Measurements from ENCODE around the gene TIMM10B.
A peak's percentile ranks its signal among the peaks of the same experiment; 100 is the strongest.
"Not testable (repeated sequence)": the region's sequence is repeated elsewhere in the genome, so short reads cannot be mapped to it uniquely, and the experiment has no call there.

The TIMM10B gene

DNA sequence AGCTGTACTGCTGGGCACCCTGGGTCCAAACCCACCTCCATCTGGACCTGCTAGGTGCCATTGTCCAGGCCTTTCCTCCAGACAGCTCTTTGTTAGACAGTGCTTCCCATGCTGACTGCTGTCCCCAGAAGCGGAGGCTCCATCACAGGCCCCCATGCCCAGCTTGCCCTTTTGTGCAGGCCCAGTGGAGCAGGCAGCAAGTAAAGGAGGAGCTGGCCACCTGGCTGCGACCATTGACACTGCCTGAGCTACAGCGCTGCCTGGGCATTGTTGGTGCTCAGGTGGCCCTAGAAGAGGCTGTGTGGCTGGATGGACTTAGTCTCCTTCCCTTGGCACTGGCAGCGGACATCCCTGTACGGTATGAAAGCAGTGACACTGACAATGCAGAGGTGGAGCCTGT, 17.2 kb downstream of the TIMM10B start:
- no peak for DNase-seq (ENCODE audit: low read depth)
- TF ChIP-seq, protein P1, sequence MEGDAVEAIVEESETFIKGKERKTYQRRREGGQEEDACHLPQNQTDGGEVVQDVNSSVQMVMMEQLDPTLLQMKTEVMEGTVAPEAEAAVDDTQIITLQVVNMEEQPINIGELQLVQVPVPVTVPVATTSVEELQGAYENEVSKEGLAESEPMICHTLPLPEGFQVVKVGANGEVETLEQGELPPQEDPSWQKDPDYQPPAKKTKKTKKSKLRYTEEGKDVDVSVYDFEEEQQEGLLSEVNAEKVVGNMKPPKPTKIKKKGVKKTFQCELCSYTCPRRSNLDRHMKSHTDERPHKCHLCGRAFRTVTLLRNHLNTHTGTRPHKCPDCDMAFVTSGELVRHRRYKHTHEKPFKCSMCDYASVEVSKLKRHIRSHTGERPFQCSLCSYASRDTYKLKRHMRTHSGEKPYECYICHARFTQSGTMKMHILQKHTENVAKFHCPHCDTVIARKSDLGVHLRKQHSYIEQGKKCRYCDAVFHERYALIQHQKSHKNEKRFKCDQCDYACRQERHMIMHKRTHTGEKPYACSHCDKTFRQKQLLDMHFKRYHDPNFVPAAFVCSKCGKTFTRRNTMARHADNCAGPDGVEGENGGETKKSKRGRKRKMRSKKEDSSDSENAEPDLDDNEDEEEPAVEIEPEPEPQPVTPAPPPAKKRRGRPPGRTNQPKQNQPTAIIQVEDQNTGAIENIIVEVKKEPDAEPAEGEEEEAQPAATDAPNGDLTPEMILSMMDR (conservative IDR thresholded peaks at IDR 0.05; ENCODE audit: control insufficient read depth, insufficient read depth, low read depth, low read length) = no peak
- H3K4me3 ChIP-seq (ENCODE audit: control insufficient read depth, low read depth, low read length) = no peak overlapping the region

DNA sequence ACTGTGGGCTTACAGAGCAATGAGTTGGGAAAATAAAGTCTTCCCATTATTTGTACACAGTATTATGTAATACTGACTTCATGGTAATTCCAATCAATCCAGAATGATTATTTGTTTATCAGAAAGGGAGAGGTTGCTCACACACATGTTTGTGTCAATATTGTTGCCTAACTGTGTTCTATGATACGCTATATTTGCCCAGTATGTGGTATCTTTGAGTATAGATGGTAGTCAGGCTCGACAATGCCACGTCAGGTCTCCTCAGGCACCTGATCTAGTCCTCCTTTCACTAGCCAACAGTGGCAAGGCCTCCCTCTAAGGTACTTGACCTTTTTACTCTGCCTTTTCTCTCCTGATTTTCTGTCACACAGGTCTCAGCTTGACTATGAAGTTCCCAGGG, 21.1 kb downstream of the TIMM10B start:
- TF ChIP-seq, protein P1 (conservative IDR thresholded peaks at IDR 0.05; ENCODE audit: control insufficient read depth, insufficient read depth, low read depth, low read length) = no peak
- DNase-seq (ENCODE audit: low read depth) = no peak

DNA sequence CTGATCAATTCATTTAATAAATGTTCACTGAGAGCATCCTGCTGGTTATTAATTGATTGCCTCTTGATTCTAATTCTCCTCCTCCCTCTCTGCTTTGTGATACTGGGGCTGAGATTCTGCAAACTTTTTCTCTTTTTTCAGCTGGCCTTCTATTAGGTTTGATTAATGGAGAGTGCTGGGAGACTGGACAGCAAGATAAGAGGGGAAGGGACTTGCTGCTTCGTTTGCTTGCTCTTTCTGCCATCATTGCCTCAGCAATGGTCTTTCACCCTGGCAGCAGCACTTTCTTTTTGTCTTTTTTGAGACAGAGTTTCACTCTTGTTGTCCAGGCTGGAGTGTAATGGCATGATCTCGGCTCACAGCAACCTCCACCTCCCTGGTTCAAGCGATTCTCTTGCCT, 22.9 kb downstream of the TIMM10B start:
- DNase-seq (ENCODE audit: low read depth) = no peak
- H3K4me3 ChIP-seq (ENCODE audit: control insufficient read depth, low read depth, low read length) = no peak overlapping the region
- TF ChIP-seq, protein P1 (conservative IDR thresholded peaks at IDR 0.05; ENCODE audit: control insufficient read depth, insufficient read depth, low read depth, low read length) = no peak

More for the DNA sequence above, 21.1 kb downstream of the TIMM10B start:
- no peak overlapping the region for H3K4me3 ChIP-seq (ENCODE audit: control insufficient read depth, low read depth, low read length)

DNA sequence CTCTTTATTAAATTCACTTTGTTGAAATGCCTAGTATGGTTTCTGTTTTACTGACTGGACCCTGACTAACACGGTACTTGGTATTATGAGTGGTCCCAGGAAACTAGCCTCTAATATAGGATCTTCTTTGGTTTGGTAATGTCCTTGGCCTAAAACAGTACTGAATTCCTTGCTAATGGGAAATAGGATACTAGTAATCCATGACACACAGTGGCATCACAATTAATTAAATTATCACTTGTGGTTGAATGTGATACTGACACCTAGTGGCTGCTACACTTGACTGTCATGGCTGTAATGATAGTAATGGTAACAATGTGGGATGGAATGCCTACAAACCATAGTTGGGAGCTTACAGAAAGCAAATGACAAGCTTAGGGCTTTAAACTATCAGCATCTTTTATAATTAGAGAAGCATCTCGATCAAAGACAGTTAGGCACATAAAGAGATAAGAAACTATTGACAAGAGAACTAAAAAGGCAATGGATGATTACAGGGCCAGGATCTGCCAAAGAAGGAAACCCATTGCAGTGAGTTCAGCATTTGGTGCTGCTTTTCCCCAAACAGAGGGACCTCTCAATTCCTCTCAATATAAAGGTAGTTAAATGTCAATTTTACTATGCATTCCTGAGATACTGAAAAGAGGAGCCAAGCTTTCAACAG, 24.4 kb downstream of the TIMM10B start:
- H3K4me3 ChIP-seq (ENCODE audit: control insufficient read depth, low read depth, low read length) = no peak overlapping the region
- TF ChIP-seq, protein P1 (conservative IDR thresholded peaks at IDR 0.05; ENCODE audit: control insufficient read depth, insufficient read depth, low read depth, low read length) = peak; percentile 60
- peak; percentile 92 for DNase-seq (ENCODE audit: low read depth)

DNA sequence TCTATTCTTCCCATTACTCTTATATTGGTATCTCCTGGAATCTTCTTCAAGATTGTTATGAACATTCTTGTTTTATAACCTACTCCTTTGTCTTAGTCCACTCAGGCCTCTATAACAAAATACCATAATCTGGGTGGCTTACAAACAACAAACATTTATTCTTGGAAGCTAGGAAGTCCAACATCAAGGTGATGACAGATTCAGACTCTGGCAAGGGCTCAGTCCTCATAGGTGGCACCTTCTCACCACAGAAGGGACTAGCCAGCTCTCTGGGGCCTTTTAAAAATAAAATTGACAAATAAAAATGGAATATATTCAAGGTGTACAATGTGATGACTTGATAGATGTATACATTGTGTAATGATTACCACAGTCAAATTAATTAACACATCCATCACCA, 35.6 kb downstream of the TIMM10B start:
- H3K4me3 ChIP-seq (ENCODE audit: control insufficient read depth, low read depth, low read length) = no peak overlapping the region
- TF ChIP-seq, protein P1 (conservative IDR thresholded peaks at IDR 0.05; ENCODE audit: control insufficient read depth, insufficient read depth, low read depth, low read length) = no peak
- DNase-seq (ENCODE audit: low read depth) = no peak

DNA sequence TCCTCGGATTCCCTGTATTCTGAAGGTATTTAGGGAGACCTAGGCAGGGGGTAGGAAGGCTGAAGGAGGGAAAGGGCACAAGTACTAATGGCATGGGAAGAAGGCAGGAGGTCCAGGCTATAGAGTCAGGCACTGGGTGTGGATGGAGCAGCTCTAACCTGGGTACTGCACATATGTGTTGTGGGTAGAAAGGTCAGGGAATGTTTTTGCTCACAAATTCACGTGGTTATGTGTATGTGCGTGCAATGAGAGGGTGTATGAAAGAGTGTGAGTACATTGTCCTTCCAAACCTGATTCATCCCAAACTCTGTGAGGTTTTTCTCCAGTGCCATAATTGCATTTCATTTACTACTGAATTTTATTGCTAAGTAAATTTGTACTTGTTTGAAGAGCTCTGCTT, 39.0 kb downstream of the TIMM10B start:
- no peak overlapping the region for H3K4me3 ChIP-seq (ENCODE audit: control insufficient read depth, low read depth, low read length)
- TF ChIP-seq, protein P1 (conservative IDR thresholded peaks at IDR 0.05; ENCODE audit: control insufficient read depth, insufficient read depth, low read depth, low read length) = no peak
- DNase-seq (ENCODE audit: low read depth) = no peak

DNA sequence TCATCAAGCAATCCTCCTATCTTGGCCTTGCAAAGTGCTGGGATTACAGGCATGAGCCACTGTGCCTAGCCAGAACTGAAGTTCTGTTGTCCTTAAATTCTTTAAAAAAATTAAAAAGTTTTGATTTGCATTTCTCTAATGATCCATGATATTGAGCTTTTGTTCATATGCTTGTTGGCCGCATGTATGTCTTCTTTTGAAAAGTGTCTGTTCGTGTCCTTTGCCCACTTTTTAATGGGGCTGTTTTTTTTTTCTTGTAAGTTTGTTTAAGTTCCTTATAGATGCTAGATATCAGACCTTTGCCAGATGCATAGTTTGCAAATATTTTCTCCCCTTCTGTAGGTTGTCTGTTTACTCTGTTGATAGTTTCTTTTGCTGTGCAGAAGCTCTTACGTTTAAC, 40.6 kb downstream of the TIMM10B start:
- not testable (repeated sequence) for H3K4me3 ChIP-seq (ENCODE audit: control insufficient read depth, low read depth, low read length); DNase-seq (ENCODE audit: low read depth)

Data from fibroblast of mammary gland (primary cell).